H1 (cell line): ENCODE results near the gene GTPBP6. TPM values are rescaled to one million over a fixed set of nuclear protein-coding genes. Genes with fewer than 3 reads are reported as not detected.

Experiments
- CTCF ChIA-PET: fragments of 300-600 bp; sonication (Branson Sonifier 250); formaldehyde crosslinking; loops from one replicate; lab custom pipeline; 2021; ENCODE audit not compliant: partially characterized antibody; lab: Charles Lee
- POLR2A ChIA-PET: fragments of 300-600 bp; sonication (Branson Sonifier 250); formaldehyde crosslinking; loops from one replicate; lab custom pipeline; 2021; ENCODE audit warnings: inconsistent platforms; ENCODE audit not compliant: partially characterized antibody; lab: Charles Lee
- DNase-seq, 2 experiments: peaks; one replicate each; pipeline versions ENCODE4 v3.0.0 to v3.0.0-alpha.2; 2010 to 2022; ENCODE audit warnings: low spot score in 2 of 2, low read depth in 1 of 2, mixed read lengths in 1 of 2
- FAIRE-seq: peaks from 2 replicates; lab custom pipeline; 2011; peaks lifted over from hg19 to GRCh38; lab: Jason Lieb, UNC
- H2AFZ ChIP-seq: 2 replicates; pipeline ENCODE4 v1.8.1; 2012; ENCODE audit warnings: low read length, inconsistent platforms
- H2AK5ac ChIP-seq: 2 replicates; pipeline ENCODE4 v1.6.1; 2013; ENCODE audit warnings: low read depth, low read length
- H2BK120ac ChIP-seq: replicated peaks from 2 replicates; pipeline ENCODE3; 2013; ENCODE audit warnings: low read depth, low read length, inconsistent platforms
- H2BK12ac ChIP-seq: 2 replicates; pipeline ENCODE4 v1.6.1; 2013; ENCODE audit warnings: low read depth, low read length
- H2BK15ac ChIP-seq: 2 replicates; pipeline ENCODE4 v1.6.1; 2013; ENCODE audit warnings: low read length
- H2BK20ac ChIP-seq: 2 replicates; pipeline ENCODE4 v1.6.1; 2013; ENCODE audit warnings: low read length
- H2BK5ac ChIP-seq: 2 replicates; pipeline ENCODE4 v1.6.1; 2013; ENCODE audit warnings: low read depth, low read length
- H3K14ac ChIP-seq: 2 replicates; pipeline ENCODE4 v1.6.1; 2013; ENCODE audit warnings: inconsistent platforms; ENCODE audit not compliant: insufficient read length
- H3K18ac ChIP-seq: 2 replicates; pipeline ENCODE4 v1.6.1; 2013; ENCODE audit warnings: low read length; ENCODE audit errors: extremely low read depth
- H3K23ac ChIP-seq: 2 replicates; pipeline ENCODE4 v1.6.1; 2013; ENCODE audit warnings: inconsistent platforms; ENCODE audit not compliant: insufficient read length
- H3K23me2 ChIP-seq: 2 replicates; pipeline ENCODE4 v1.6.1; 2013; ENCODE audit warnings: low read depth, low read length
- H3K27ac ChIP-seq: 2 replicates; pipeline ENCODE4 v1.6.1; 2011; ENCODE audit warnings: low read depth, low read length, inconsistent platforms
- H3K27me3 ChIP-seq, 4 experiments: replicated peaks in 1 of 4; 1 replicate in 1 of 4; 2 replicates in 3 of 4; pipeline versions ENCODE4 v1.6.1 to v1.8.1; 2011 to 2013; ENCODE audit warnings: low read length in 3 of 4, mild to moderate bottlenecking in 3 of 4, inconsistent platforms in 2 of 4, mixed read lengths in 2 of 4, moderate library complexity in 1 of 4; ENCODE audit not compliant: control insufficient read depth in 3 of 4, insufficient read depth in 3 of 4; ENCODE audit errors: extremely low read depth in 1 of 4
- H3K36me3 ChIP-seq, 4 experiments: 2 replicates each; pipeline versions ENCODE4 v1.6.1 to v1.8.1; 2011 to 2013; ENCODE audit warnings: mild to moderate bottlenecking in 4 of 4, low read length in 3 of 4, moderate library complexity in 2 of 4, control low read depth in 1 of 4, inconsistent platforms in 1 of 4; ENCODE audit not compliant: insufficient read depth in 4 of 4, control insufficient read depth in 2 of 4
- H3K4ac ChIP-seq: replicated peaks from 2 replicates; pipeline ENCODE3; 2013; ENCODE audit warnings: low read length, low read depth, mixed read lengths, inconsistent platforms; ENCODE audit not compliant: insufficient read length
- H3K4me1 ChIP-seq, 4 experiments: replicated peaks in 1 of 4; 1 replicate in 1 of 4; 2 replicates in 3 of 4; pipeline versions ENCODE4 v1.6.1 to v1.8.1; 2011 to 2013; ENCODE audit warnings: low read length in 3 of 4, inconsistent platforms in 2 of 4, mixed read lengths in 1 of 4; ENCODE audit not compliant: insufficient read depth in 4 of 4, control insufficient read depth in 3 of 4
- H3K4me2 ChIP-seq, 2 experiments: 2 replicates each; pipeline versions ENCODE4 v1.6.1 to v1.8.1; 2011 to 2013; ENCODE audit warnings: low read depth in 2 of 2, low read length in 2 of 2, control low read depth in 1 of 2, inconsistent platforms in 1 of 2, mild to moderate bottlenecking in 1 of 2; ENCODE audit not compliant: insufficient read depth in 1 of 2
- H3K4me3 ChIP-seq, 4 experiments: fragments of 200-600, 300-600 bp in 1 of 4; sonication (generic), shearing (Covaris generic), sonication (Bioruptor Twin) in 1 of 4; 2 replicates each; pipeline versions ENCODE4 v1.5.1 to v1.8.1; 2011 to 2016; ENCODE audit warnings: low read length in 4 of 4, low read depth in 3 of 4, control low read depth in 2 of 4, inconsistent platforms in 2 of 4, mild to moderate bottlenecking in 2 of 4, mixed read lengths in 1 of 4, moderate library complexity in 1 of 4; ENCODE audit not compliant: insufficient read depth in 2 of 4; ENCODE audit errors: extremely low read depth in 1 of 4
- H3K56ac ChIP-seq: replicated peaks from 2 replicates; pipeline ENCODE3; 2013; ENCODE audit warnings: low read depth, mild to moderate bottlenecking, mixed read lengths, low read length, inconsistent platforms; ENCODE audit not compliant: insufficient read length
- H3K79me1 ChIP-seq: 2 replicates; pipeline ENCODE4 v1.6.1; 2013; ENCODE audit warnings: low read depth, low read length, control low read depth
- H3K79me2 ChIP-seq, 2 experiments: 2 replicates each; pipeline versions ENCODE4 v1.6.1 to v1.8.1; 2012 to 2013; ENCODE audit warnings: low read length in 2 of 2, mild to moderate bottlenecking in 2 of 2, inconsistent platforms in 1 of 2; ENCODE audit not compliant: insufficient read depth in 2 of 2, control insufficient read depth in 1 of 2
- H3K9ac ChIP-seq, 4 experiments: replicated peaks in 1 of 4; 1 replicate in 1 of 4; 2 replicates in 3 of 4; pipeline versions ENCODE4 v1.6.1 to v1.8.1; 2011 to 2013; ENCODE audit warnings: low read depth in 3 of 4, low read length in 3 of 4, control low read depth in 2 of 4, mild to moderate bottlenecking in 2 of 4, moderate library complexity in 2 of 4, inconsistent platforms in 1 of 4; ENCODE audit errors: extremely low read depth in 1 of 4
- H3K9me3 ChIP-seq, 2 experiments: 2 replicates each; pipeline versions ENCODE4 v1.6.1 to v1.8.1; 2012 to 2013; ENCODE audit warnings: mild to moderate bottlenecking in 2 of 2, moderate library complexity in 2 of 2, control low read depth in 1 of 2, inconsistent platforms in 1 of 2, low read depth in 1 of 2, low read length in 1 of 2, mixed read lengths in 1 of 2; ENCODE audit not compliant: insufficient read depth in 2 of 2
- H4K20me1 ChIP-seq, 2 experiments: replicated peaks in 1 of 2; 2 replicates each; pipeline versions ENCODE3 to v1.8.1; 2011 to 2013; ENCODE audit warnings: inconsistent platforms in 2 of 2, low read length in 2 of 2, mild to moderate bottlenecking in 1 of 2; ENCODE audit not compliant: insufficient read depth in 2 of 2, control insufficient read depth in 1 of 2
- H4K5ac ChIP-seq: 2 replicates; pipeline ENCODE4 v1.6.1; 2013; ENCODE audit warnings: low read length, low read depth, mixed read lengths, inconsistent platforms; ENCODE audit not compliant: insufficient read length
- H4K8ac ChIP-seq: 2 replicates; pipeline ENCODE4 v1.8.0; 2013; ENCODE audit warnings: mild to moderate bottlenecking, moderate library complexity, low read length, inconsistent platforms; ENCODE audit not compliant: insufficient read depth; ENCODE audit errors: extremely low read depth
- H4K91ac ChIP-seq: replicated peaks from 2 replicates; pipeline ENCODE3; 2013; ENCODE audit warnings: low read length, mixed read lengths, inconsistent platforms; ENCODE audit not compliant: insufficient read length
- CBX5 ChIP-seq: fragments of 300-800, 300-1000 bp; sonication (generic); IDR thresholded peaks from 2 replicates; pipeline ENCODE4 v1.7.1; 2016; ENCODE audit warnings: antibody characterized with exemption, low read length, low read depth
- TAF7 ChIP-seq: optimal IDR thresholded peaks from 2 replicates; pipeline ENCODE3; 2011; ENCODE audit warnings: low read depth, mild to moderate bottlenecking, inconsistent platforms, low read length, moderate library complexity, borderline replicate concordance
- WGBS, 2 experiments: shearing (Covaris generic) in 1 of 2; methylation state at CpG; one replicate each; pipeline versions ENCODE4 v1.1.6 to v1.1.7; 2013 to 2015; ENCODE audit warnings: low lambda C conversion rate in 2 of 2, mixed read lengths in 2 of 2, inconsistent platforms in 1 of 2, low coverage in 1 of 2, missing lambda C conversion rate in 1 of 2; ENCODE audit not compliant: insufficient replicate concordance in 2 of 2, insufficient coverage in 1 of 2, insufficient read length in 1 of 2; ENCODE audit errors: extremely low coverage in 1 of 2, missing lambda C conversion rate in 1 of 2; 5-methylcytosine and 5-hydroxymethylcytosine counted together
- polyA plus RNA-seq, 7 experiments: library from polyadenylated mRNA; depleted of rRNA in 3 of 7; stranded (reverse) in 5 of 7; unstranded in 2 of 7; fragments of >200 nt in 5 of 7; fragments of 200-250 nt in 2 of 7; gene quantifications; 1 replicate in 5 of 7; 2 replicates in 1 of 7; 4 replicates in 1 of 7; pipeline versions ENCODE4 v1.2.1 to v1.2.3, GENCODE V29; 2011 to 2013; ENCODE audit warnings: missing spikeins in 2 of 7, mixed read lengths in 2 of 7
- total RNA-seq: library from RNA; stranded (reverse); fragmentation: NEBNext Ultra II Directional; extraction: Animal tissue kit (Norgen Biotek cat#: 25700); gene quantifications from 2 replicates; pipeline ENCODE4 v1.2.1, GENCODE V29; 2021

GTPBP6 gene
- total and polyA plus RNA-seq, 2 of the 8 experiments (the other 6 are each of a cell fraction or from before 2014, with no cell fraction given): 33.9 to 57.1 TPM

GRCh38 chrX:363621-364375 lies 45.2 kb upstream of the GTPBP6 start:
- Histone ChIP-seq H3K56ac (no peak overlapping the region), H4K20me1 (peaks cover 9 to 14% of the 10 kb centered on the region in 2 experiments), H3K79me1 (peaks cover 22% of the 10 kb centered on the region), H3K27me3 (no peaks in the 10 kb centered on the region), H3K14ac (no peak overlapping the region), H2AFZ (no peak overlapping the region), H3K36me3 (peaks cover 4 to 20% (median 11%) of the 10 kb centered on the region in 4 experiments; a peak in 5 of 8 replicates), H4K8ac (no peak overlapping the region), H3K4me1 (no peaks in the 10 kb centered on the region), H3K4me2 (no peak overlapping the region), H3K23ac (no peak overlapping the region), H2BK12ac (no peak overlapping the region), H2BK15ac (no peak overlapping the region), H3K4me3 (no peak overlapping the region), H3K9ac (no peak overlapping the region), H4K91ac (no peak overlapping the region), H3K23me2 (no peaks in the 10 kb centered on the region), H2BK20ac (no peak overlapping the region), H4K5ac (no peak overlapping the region), H3K4ac (no peak overlapping the region), H2AK5ac (no peak overlapping the region), H3K18ac (no peak overlapping the region), H2BK120ac (no peak overlapping the region), H2BK5ac (no peak overlapping the region), H3K9me3 (peaks cover 0 to 4% of the 10 kb centered on the region in 2 experiments; a peak in 1 of 4 replicates), H3K27ac (no peak overlapping the region), H3K79me2 (peaks cover 0 to 47% of the 10 kb centered on the region in 2 experiments; a peak in 3 of 4 replicates)
- FAIRE-seq (no peak), DNase-seq (no peak)
- POLR2A ChIA-PET: no interaction called here
- 93% methylated on average over 34 of the region's 37 CpGs; no CpG with 5 or more reads in 1 of the 2 experiments for WGBS, 2 experiments
- CTCF ChIA-PET: no interaction called here
- TF ChIP-seq CBX5 (no peak), TAF7 (no peak)
